Measurements from ENCODE around the gene STN1.

STN1 gene

DNA sequence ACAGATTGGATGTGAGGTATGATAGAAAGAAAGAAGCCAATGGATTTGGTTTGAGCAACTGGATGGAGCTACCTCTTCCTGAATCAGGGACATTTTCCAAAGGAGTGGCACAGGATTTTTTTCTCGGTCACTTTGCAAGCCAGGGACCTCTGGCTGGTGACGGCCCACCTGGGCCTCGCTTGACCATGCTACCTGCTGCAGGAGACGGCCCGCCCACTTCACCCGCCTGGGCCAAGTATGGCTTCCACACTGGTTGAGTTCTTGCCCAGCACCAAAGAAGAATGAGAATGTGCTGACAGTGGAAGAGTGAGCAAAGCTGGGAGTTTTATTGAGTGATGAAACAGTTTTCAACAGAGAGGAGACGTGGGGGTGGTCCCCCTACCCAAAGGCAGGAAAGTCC lies 38.2 kb downstream of the STN1 start:
- Histone ChIP-seq H3K9me3 (ENCODE audit: insufficient read depth, low read depth, low read length) (no peaks in the 10 kb centered on the region), H3K27me3 (ENCODE audit: insufficient read depth, low read length) (no peaks in the 10 kb centered on the region), H3K27ac (ENCODE audit: low read depth, low read length) (no peak overlapping the region), H3K4me1 (ENCODE audit: insufficient read depth, low read length) (no peaks in the 10 kb centered on the region; the same call in 1 of the 2 replicates), H3K36me3 (ENCODE audit: insufficient read depth, low read length) (peaks cover 5% of the 10 kb centered on the region), H3K4me3 (ENCODE audit: low read length) (no peak overlapping the region), H3K9ac (ENCODE audit: low read depth, low read length) (no peak overlapping the region)
- 96% methylated on average over 7 of the region's 7 CpGs for WGBS

DNA sequence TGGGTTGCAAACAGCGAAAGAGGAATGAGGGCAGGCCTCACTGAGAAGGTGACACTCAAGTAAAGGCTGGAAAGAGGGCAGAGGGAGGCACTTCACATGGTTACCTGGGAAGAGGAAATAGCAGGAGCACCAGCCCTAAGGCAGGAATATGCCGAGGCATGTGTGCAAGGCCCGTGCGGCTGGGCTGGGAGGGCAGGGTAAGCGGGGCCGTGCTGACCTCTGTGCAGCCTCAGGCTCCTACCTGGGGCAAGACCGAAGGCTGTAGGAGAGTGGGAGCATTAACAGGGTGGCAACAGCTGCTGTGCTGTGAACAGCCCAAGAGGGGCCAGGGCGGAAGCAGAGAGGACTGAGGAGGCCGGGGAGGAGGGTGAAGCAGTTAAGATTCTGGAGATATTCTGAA lies 38.6 kb downstream of the STN1 start:
- WGBS, result 87% methylated on average over 9 of the region's 9 CpGs

DNA sequence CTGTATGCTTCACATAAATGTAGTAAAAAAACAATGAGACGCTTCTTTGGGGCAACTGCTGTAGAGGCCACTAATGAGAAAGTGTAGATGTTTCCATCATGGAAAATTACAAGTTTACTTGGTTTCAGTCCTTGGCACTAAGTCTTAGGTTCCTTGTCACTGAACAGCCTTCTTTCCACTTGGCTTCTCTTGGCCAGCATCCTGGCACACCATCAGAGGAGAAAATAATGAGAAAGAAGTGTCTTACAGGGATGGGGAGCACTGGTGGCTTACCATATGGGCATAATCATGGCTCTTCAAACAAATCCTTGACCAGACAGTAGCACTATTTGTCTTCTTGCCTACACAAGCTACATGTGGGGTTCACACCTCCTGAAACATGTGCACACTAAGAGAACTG lies 40.1 kb downstream of the STN1 start:
- Histone ChIP-seq H3K4me3 (ENCODE audit: low read length) (no peak overlapping the region), H3K9me3 (ENCODE audit: insufficient read depth, low read depth, low read length) (no peaks in the 10 kb centered on the region)
- WGBS, result 100% methylated on average over 1 of the region's 1 CpG

More for the DNA sequence above, 38.6 kb downstream of the STN1 start:
- no peaks in the 10 kb centered on the region for H3K27me3 ChIP-seq (ENCODE audit: insufficient read depth, low read length)
- H3K27ac ChIP-seq (ENCODE audit: low read depth, low read length), result no peak overlapping the region
- H3K36me3 ChIP-seq (ENCODE audit: insufficient read depth, low read length), result peaks cover 5% of the 10 kb centered on the region
- H3K4me3 ChIP-seq (ENCODE audit: low read length), result no peak overlapping the region
- H3K9ac ChIP-seq (ENCODE audit: low read depth, low read length), result no peak overlapping the region
- no peaks in the 10 kb centered on the region; the same call in 1 of the 2 replicates for H3K4me1 ChIP-seq (ENCODE audit: insufficient read depth, low read length)
- H3K9me3 ChIP-seq (ENCODE audit: insufficient read depth, low read depth, low read length), result no peaks in the 10 kb centered on the region

DNA sequence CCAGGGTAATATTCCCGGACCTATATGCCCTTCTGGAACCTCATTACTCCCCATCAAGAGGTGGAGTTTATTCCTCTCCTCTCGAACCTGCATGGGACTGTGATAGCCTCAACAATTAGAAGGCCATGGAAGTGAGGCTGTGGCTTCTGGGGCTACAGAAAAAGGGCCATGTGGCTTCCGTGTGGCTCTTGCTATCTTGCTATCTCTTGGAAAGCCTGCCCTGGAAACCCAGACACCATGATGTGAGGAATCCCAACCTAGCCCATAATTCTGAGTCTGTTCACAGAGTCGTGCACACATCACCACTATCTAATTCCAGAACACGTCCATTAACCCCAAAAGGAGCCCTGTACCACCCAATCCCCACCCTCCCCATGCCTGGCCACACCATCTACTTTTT lies 41.8 kb downstream of the STN1 start:
- Histone ChIP-seq H3K4me3 (ENCODE audit: low read length) (no peak overlapping the region), H3K9me3 (ENCODE audit: insufficient read depth, low read depth, low read length) (no peaks in the 10 kb centered on the region), H3K27me3 (ENCODE audit: insufficient read depth, low read length) (no peaks in the 10 kb centered on the region), H3K36me3 (ENCODE audit: insufficient read depth, low read length) (peaks cover 2% of the 10 kb centered on the region), H3K9ac (ENCODE audit: low read depth, low read length) (no peak overlapping the region), H3K27ac (ENCODE audit: low read depth, low read length) (no peak overlapping the region), H3K4me1 (ENCODE audit: insufficient read depth, low read length) (peaks cover 2% of the 10 kb centered on the region)
- 85% methylated on average over 5 of the region's 5 CpGs for WGBS

More for the DNA sequence above, 40.1 kb downstream of the STN1 start:
- Histone ChIP-seq H3K9ac (ENCODE audit: low read depth, low read length) (no peak overlapping the region), H3K36me3 (ENCODE audit: insufficient read depth, low read length) (peaks cover 5% of the 10 kb centered on the region), H3K27me3 (ENCODE audit: insufficient read depth, low read length) (no peaks in the 10 kb centered on the region), H3K27ac (ENCODE audit: low read depth, low read length) (no peak overlapping the region), H3K4me1 (ENCODE audit: insufficient read depth, low read length) (no peaks in the 10 kb centered on the region; the same call in 1 of the 2 replicates)

DNA sequence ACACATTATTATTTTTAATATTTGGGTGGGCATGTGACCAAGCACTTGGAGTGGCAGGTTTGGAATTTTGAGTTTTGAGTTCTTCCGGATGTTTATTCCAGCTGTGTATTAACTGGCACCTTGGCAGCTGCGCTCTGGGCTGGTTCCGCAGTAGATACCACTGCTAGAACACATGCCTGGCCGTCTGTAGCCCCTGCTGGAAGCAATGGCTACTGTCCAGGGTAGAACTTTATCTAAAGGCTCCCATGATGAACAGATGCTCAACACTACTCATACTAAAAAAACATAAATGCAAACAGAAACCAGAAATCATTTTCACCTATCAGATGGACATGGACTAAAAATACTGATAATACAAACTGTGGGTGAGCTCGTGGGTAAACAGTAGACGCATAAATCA lies 43.3 kb downstream of the STN1 start:
- H3K4me1 ChIP-seq (ENCODE audit: insufficient read depth, low read length), result peaks cover 14% of the 10 kb centered on the region
- H3K4me3 ChIP-seq (ENCODE audit: low read length), result no peak overlapping the region
- no peaks in the 10 kb centered on the region for H3K9me3 ChIP-seq (ENCODE audit: insufficient read depth, low read depth, low read length)
- H3K27me3 ChIP-seq (ENCODE audit: insufficient read depth, low read length), result no peaks in the 10 kb centered on the region
- no peak overlapping the region for H3K27ac ChIP-seq (ENCODE audit: low read depth, low read length)
- H3K36me3 ChIP-seq (ENCODE audit: insufficient read depth, low read length), result no peaks in the 10 kb centered on the region; the same call in 1 of the 2 replicates
- 90% methylated on average over 6 of the region's 6 CpGs for WGBS
- no peak overlapping the region for H3K9ac ChIP-seq (ENCODE audit: low read depth, low read length)

DNA sequence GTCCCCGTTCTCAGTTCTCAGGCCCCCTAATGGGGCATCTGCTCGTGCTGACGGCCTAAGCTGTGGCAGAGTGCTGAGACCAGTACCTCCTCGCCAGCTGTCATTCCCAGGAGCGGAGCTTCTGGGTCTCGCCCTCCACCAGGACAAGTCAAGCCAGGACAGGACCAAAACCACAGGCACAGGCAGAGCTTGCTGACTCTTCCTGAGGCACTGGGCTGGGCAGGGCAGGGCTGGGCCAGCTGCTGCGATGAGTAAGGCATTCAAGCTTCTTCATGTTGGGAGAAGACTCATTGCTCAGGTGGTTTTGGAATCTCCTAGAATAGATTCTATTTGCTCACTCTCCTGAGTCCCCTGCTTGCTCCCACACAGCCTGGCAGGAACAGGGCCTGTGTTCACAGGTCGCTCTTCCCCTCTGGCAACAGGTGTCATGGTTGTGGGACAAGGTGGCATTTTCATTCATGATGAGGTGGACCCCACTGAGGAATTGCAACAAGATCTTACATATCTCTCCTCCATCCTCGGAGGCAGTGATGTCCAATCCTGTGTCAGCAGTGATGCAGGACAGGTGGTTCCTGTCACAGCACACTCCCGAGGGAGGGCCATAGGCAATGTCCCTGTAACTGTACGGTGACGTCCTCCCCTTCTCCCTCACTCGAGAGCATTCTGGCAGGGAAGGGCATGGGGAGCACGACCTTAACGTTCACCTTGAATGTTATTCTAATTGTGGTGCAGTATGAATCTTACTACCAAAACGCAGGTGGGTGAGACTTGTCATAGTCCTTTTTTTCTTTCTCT lies 45.6 kb downstream of the STN1 start:
- Histone ChIP-seq H3K9me3 (ENCODE audit: insufficient read depth, low read depth, low read length) (no peaks in the 10 kb centered on the region), H3K9ac (ENCODE audit: low read depth, low read length) (no peak overlapping the region), H3K4me3 (ENCODE audit: low read length) (no peak overlapping the region), H3K36me3 (ENCODE audit: insufficient read depth, low read length) (no peaks in the 10 kb centered on the region), H3K4me1 (ENCODE audit: insufficient read depth, low read length) (peaks cover 14% of the 10 kb centered on the region), H3K27ac (ENCODE audit: low read depth, low read length) (no peak overlapping the region), H3K27me3 (ENCODE audit: insufficient read depth, low read length) (no peaks in the 10 kb centered on the region)
- WGBS, result 91% methylated on average over 14 of the region's 16 CpGs

DNA sequence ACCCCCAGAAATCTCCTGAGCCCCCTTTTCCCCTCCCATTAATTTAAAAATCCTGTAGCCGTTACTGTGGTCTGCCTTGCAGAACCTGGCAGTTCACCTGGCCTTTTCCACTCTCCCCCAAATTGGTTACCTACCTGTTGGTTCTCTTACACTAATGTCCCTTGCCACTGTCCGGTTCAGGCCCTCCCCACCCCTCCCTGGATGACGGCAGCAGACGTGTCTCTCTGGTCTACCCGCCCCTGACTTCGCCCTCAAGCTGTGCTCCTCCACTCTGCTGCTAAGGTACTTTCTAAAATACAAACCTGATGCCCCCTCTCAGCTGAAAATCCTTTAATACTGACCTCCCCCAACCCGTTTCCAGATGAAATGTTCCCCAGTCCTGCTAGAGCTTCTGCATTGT lies 47.0 kb downstream of the STN1 start:
- H3K9ac ChIP-seq (ENCODE audit: low read depth, low read length), result no peak overlapping the region
- no peak overlapping the region for H3K4me3 ChIP-seq (ENCODE audit: low read length)
- 66% methylated on average over 7 of the region's 7 CpGs for WGBS
- H3K9me3 ChIP-seq (ENCODE audit: insufficient read depth, low read depth, low read length), result no peaks in the 10 kb centered on the region
- no peaks in the 10 kb centered on the region for H3K36me3 ChIP-seq (ENCODE audit: insufficient read depth, low read length)
- no peak overlapping the region for H3K27ac ChIP-seq (ENCODE audit: low read depth, low read length)
- peaks cover 14% of the 10 kb centered on the region for H3K4me1 ChIP-seq (ENCODE audit: insufficient read depth, low read length)
- no peaks in the 10 kb centered on the region for H3K27me3 ChIP-seq (ENCODE audit: insufficient read depth, low read length)

DNA sequence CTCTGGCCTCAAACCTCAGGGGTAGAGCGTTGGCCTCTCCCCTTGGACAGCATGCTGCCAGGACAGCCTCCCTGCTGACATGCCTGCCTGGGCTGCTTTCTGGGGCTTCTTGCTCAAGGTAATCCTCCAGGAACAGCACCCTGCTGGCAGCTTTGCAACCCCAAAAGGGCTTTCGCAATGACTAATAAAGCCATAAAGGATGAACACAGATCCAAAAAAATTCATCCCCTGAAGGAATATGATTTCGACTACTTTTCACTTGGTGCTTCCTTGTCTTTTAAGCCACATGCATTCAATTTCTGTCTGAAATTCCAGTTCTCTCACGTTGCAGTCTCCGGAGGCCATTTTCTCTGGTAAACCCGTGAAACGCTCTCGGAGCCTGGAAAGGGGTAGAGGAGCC lies 47.5 kb downstream of the STN1 start:
- no peaks in the 10 kb centered on the region for H3K36me3 ChIP-seq (ENCODE audit: insufficient read depth, low read length)
- H3K27ac ChIP-seq (ENCODE audit: low read depth, low read length), result no peak overlapping the region
- 58% methylated on average over 8 of the region's 8 CpGs for WGBS
- H3K4me1 ChIP-seq (ENCODE audit: insufficient read depth, low read length), result peaks cover 14% of the 10 kb centered on the region
- peaks cover 5% of the 10 kb centered on the region for H3K9me3 ChIP-seq (ENCODE audit: insufficient read depth, low read depth, low read length)
- H3K4me3 ChIP-seq (ENCODE audit: low read length), result no peak overlapping the region
- no peaks in the 10 kb centered on the region for H3K27me3 ChIP-seq (ENCODE audit: insufficient read depth, low read length)
- H3K9ac ChIP-seq (ENCODE audit: low read depth, low read length), result no peak overlapping the region

DNA sequence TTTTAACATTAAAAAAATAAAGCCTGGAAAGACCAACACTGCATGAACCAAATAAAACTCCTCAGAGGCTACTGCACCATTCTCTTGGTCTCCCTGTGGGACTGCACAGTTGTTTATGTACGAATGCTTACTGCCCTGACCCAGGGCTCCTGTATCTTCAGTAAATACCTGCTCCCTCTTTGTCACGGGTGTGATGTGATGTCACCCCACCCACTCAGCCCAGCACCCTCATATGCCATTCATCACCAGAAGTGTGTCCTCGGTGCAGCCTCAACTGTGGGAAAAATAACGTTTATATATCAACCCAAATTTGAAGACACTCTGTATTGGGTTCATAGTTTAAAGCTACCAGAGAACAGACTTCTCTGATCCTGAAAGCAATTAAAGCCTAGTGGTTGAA lies 48.6 kb downstream of the STN1 start:
- Histone ChIP-seq H3K36me3 (ENCODE audit: insufficient read depth, low read length) (no peaks in the 10 kb centered on the region), H3K27me3 (ENCODE audit: insufficient read depth, low read length) (no peaks in the 10 kb centered on the region), H3K9ac (ENCODE audit: low read depth, low read length) (no peak overlapping the region), H3K9me3 (ENCODE audit: insufficient read depth, low read depth, low read length) (peaks cover 13% of the 10 kb centered on the region), H3K4me1 (ENCODE audit: insufficient read depth, low read length) (peaks cover 14% of the 10 kb centered on the region), H3K4me3 (ENCODE audit: low read length) (no peak overlapping the region), H3K27ac (ENCODE audit: low read depth, low read length) (no peak overlapping the region)
- WGBS, result 94% methylated on average over 4 of the region's 4 CpGs

DNA sequence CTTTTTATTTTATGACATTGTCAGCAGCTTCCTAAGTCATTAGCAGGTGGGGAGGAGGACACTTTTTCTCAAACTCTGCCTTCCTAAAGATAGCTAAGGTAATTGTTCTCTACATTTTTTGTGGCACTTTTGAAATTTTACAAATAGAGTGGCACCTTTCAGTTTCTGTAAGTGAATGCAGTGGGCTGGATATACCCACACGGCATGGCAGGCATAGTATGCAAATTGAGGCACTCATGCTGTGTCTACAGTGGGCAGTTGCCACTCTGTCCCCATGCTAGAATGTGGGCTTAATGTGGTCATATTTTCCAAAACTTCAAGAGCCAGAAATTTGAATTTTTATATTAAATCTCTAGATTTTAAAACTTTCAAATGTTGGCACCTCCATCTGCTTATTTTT lies 49.8 kb downstream of the STN1 start:
- Histone ChIP-seq H3K27me3 (ENCODE audit: insufficient read depth, low read length) (no peaks in the 10 kb centered on the region), H3K9me3 (ENCODE audit: insufficient read depth, low read depth, low read length) (peaks cover 13% of the 10 kb centered on the region), H3K27ac (ENCODE audit: low read depth, low read length) (no peak overlapping the region), H3K9ac (ENCODE audit: low read depth, low read length) (no peak overlapping the region), H3K4me1 (ENCODE audit: insufficient read depth, low read length) (peaks cover 14% of the 10 kb centered on the region), H3K36me3 (ENCODE audit: insufficient read depth, low read length) (no peaks in the 10 kb centered on the region), H3K4me3 (ENCODE audit: low read length) (no peak overlapping the region)
- 67% methylated on average over 1 of the region's 1 CpG for WGBS

DNA sequence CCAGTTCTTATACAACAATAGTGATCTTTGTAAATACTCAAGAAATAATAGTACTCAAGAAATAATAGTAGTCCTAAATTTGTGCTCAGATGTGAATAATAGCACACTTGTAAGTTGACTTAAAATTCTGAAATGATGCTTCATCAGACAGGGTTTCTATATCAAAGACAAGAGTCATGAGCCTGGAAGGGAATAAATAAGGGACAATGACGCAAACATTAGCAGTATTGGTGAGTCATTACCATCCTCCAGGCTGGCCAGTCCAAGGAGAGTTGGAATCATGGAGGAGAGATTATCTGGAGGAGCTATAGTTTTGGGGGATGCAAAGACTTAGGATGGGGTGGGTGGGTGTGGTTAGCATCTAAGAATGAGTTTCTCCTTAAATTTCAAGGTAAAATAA lies 56.5 kb downstream of the STN1 start:
- Histone ChIP-seq H3K27me3 (ENCODE audit: insufficient read depth, low read length) (peaks cover 14% of the 10 kb centered on the region), H3K4me1 (ENCODE audit: insufficient read depth, low read length) (no peaks in the 10 kb centered on the region), H3K9me3 (ENCODE audit: insufficient read depth, low read depth, low read length) (peaks cover 13% of the 10 kb centered on the region), H3K36me3 (ENCODE audit: insufficient read depth, low read length) (no peaks in the 10 kb centered on the region), H3K4me3 (ENCODE audit: low read length) (no peak overlapping the region), H3K27ac (ENCODE audit: low read depth, low read length) (no peak overlapping the region), H3K9ac (ENCODE audit: low read depth, low read length) (no peak overlapping the region)
- WGBS, result 96% methylated on average over 1 of the region's 1 CpG
